Right renal pelvis (tissue), 4 donors: Measurements from ENCODE around the gene NMT1. TPM values are rescaled to one million over a fixed set of nuclear protein-coding genes. Genes with fewer than 3 reads are reported as not detected.

ENCODE experiments used
- DNase-seq, 4 donors: peaks; one replicate each; pipeline ENCODE4 v3.0.0-alpha.2; 2013; ENCODE audit warnings: low read depth in 4 of 4, low spot score in 3 of 4, missing footprints in 1 of 4
- polyA plus RNA-seq, 4 donors: library from polyadenylated mRNA; unstranded; fragments of 120-200 nt; gene quantifications; one replicate each; pipeline ENCODE4 v1.2.1, GENCODE V29; 2013; ENCODE audit not compliant: insufficient read length in 4 of 4

Gene NMT1
- polyA plus RNA-seq, 4 donors = 65.8 to 73.9 (median 67.3) TPM

- DNase-seq = no peak
These were observed 70.7 kb downstream of the NMT1 start for GRCh38 chr17:45131616-45132319.

DNA sequence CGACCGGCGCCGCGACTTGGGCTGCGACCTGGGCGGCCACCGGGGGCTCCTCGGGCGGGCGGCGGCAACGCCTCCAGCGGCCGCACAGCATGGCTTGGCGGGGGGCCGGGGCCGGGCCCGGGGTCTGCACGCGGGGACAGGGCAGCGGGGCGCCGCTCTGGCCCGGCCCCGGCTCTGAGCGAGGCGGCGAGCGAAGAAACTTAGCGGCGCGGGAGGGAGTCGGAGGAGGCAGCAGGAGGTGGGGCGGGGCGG lies 71.1 kb downstream of the NMT1 start, which contains the start of gene PLCD3:
Gene PLCD3, minus strand, starts transcription at position 196 of the 252 bp plus-strand sequence. Its CDS starts 105 bp downstream, at position 91.
- no peak for DNase-seq

GRCh38 chr17:45132572-45133463 lies 71.7 kb downstream of the NMT1 start:
- peak in 1 of 4 donors; percentile 65 for DNase-seq

DNA sequence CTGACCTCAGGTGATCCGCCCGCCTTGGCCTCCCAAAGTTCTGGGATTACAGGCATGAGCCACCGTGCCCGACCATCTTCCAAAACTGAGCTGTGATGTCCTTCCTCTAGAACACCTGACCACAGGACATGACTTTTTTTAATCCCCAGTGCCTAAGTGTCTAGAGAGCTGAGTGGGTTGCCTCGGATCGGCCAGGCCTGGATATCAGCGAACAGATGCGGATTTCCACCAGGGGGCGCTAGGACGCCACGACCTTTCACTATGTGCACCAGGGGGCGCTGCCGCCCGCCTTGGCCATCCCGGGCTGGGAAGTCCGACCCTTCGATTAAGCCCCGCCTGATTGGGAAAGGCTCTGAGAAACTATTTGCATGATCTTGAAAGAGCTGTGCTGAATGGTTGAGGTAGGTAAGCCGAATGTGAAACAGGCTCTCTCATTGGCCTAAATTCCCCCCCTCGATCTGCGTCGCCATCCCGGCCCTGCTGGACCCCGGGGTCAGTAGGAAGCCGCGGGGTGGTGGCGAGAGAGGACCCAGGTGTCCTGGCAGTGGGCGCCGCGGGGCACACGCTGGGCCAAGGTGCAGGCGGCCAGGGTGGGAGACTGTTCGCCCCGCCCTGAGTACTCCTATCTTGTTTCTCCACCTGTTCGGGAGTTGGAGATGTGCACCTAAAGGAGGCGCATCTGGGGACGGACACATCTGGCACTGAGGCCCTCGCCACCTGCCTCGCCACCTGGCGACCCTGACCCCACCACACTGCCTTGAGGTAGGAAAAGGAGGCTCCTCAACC lies 74.3 kb downstream of the NMT1 start, which contains the start of gene ACBD4:
Gene ACBD4, plus strand, starts transcription at position 496 of the 786 bp plus-strand sequence. CDS start 458 bp downstream, outside the sequence.
- peak; percentile 93 to 98 (median 95) for DNase-seq

DNA sequence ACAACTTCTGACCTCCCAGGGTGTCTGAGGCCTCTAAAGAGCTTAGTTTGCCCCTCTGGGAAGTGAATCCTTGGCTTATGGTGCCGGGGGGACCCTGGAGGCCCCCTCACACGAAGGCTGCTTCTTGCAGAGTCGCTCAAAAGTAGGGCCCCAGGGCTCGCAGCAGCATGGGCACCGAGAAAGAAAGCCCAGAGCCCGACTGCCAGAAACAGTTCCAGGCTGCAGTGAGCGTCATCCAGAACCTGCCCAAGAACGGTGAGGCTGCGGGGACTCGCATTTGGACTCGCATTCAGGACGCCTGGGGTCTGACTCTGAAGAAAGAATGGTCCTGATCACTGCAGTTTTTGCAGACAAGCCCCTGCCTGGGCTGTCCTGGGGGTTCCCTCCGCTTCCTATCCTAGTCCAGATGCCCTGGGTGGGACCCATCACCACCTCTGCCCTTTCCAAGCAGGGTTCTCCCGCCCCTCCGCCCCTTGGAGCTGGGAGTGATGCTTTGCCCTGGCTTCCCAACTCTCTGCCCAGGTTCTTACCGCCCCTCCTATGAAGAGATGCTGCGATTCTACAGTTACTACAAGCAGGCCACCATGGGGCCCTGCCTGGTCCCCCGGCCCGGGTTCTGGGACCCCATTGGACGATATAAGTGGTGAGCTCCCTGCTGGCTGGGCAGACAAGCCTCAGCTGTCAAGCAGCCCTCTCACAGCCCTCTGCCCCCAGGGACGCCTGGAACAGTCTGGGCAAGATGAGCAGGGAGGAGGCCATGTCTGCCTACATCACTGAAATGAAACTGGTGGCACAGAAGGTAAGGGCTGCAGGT lies 75.1 kb downstream of the NMT1 start:
- no peak for DNase-seq

DNA sequence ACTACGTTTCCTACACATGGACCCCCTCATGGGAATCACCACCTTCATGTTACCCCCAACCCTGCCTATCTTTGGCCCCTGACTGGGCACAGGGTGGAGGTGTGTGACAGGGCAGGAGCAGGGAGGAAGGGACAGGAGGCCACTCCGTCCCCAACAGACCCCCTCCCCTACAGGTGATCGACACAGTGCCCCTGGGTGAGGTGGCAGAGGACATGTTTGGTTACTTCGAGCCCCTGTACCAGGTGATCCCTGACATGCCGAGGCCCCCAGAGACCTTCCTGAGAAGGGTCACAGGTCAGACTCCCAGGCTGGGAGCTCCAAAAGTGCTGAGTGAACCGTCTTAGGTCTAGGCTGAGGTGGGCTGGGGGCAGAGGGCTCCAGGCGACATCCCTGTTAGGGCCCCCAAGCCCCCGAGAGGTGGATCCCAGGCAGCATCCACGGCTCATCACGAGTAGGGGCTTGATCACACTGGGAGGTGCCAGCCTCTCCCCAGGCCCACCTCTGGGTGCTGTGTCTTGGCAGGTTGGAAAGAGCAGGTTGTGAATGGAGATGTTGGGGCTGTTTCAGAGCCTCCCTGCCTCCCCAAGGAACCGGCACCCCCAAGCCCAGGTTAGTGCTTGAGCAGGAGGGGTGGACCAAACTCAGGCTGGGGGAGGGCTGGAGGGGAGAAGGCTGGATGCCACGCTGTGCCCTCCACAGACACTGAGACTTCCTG lies 75.9 kb downstream of the NMT1 start:
- DNase-seq = no peak

- no peak for DNase-seq
These were observed 76.6 kb downstream of the NMT1 start for GRCh38 chr17:45137561-45138305.

- DNase-seq = no peak
These were observed 77.9 kb downstream of the NMT1 start for GRCh38 chr17:45138911-45139532.

DNA sequence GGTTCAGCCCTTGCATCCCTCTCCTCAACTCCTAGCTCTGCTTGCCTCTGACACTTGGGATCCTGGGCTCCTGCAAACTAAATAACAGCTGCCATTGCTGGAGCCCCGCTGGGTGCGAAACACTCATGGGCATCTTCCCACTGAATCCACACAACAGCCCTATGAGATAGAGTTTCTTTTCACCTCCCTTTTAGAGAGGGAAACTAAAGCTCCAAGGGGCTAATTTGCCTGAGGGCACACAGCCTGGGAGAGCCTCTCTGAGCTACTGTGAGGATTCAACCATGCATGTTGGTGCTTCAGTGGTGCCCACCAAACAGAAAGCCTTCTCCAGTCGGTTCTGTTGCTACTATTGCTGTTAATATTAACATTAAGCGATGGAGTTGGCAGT lies 78.4 kb downstream of the NMT1 start:
- DNase-seq = no peak

GRCh38 chr17:45143094-45143670 lies 82.1 kb downstream of the NMT1 start:
- no peak for DNase-seq

DNA sequence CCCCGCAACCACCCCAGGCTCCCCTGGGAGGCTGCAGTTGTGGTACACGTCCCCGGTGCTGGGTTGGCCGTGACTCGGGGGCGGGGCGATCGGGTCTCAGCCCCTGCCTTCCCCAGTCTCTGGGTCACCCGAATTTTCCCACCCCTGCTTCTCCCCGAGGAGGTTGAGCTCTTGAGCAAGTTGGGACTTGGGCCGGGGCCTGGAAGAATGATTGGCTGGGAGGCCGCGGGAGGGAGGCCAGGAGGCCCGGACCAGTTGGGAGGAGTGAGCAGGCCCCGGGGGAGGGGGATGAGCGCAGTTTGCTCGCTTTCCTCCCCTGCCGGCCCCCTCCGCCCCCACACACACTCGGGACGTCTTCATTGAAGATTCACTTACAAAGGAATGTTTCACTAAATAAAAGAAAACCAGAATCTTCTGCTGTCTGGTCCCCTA lies 82.7 kb downstream of the NMT1 start:
- DNase-seq = no peak

- no peak for DNase-seq
These were observed 83.3 kb downstream of the NMT1 start for GRCh38 chr17:45144199-45145034.

DNA sequence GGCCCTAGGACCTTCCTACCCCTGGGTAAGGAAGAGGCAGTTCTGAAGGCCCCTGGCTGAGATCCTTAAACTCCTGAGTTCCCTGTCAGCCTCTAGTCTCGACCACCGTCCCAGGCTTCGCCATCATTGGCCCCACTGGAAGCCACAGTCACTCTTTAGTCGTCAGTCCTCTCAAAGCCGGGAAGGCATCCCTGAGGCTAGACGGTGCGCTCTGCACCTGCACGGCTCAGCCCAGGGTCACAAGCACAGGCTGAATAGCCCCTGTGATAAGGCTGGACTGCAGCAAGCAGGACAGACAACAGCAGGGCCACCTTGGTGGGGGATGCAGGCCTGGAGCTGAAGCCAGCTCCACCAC lies 83.9 kb downstream of the NMT1 start:
- DNase-seq = no peak

DNA sequence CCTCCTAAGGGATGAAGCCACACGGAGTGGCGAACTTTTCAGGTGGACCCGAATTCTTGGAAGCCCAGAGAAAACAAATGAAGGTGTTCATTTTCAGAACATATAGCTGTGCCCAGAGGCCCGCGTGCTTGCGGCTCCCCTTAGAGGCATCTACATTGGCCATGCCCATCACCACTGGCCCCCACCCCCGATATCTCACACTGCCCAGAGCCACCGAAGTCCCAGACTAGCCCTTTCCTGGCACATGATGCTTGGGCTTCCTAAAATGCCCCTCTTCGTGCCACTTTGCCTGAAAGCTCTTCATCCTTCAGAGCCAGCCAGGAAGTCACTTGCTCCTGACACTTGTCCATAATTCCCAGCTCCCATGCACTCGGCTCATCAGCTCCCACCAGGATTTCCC lies 85.0 kb downstream of the NMT1 start:
- DNase-seq = no peak

- no peak for DNase-seq
These were observed 85.4 kb downstream of the NMT1 start for GRCh38 chr17:45146592-45146889.

GRCh38 chr17:45146890-45147580 lies 85.9 kb downstream of the NMT1 start:
- no peak for DNase-seq
